Glomerular endothelial cell (primary cell): Measurements from ENCODE around the gene PGAP1. TPM values are rescaled to one million over a fixed set of nuclear protein-coding genes. Genes with fewer than 3 reads are reported as not detected.
"Not testable (repeated sequence)": the region's sequence is repeated elsewhere in the genome, so short reads cannot be mapped to it uniquely, and the experiment has no call there.

ENCODE experiments used
- DNase-seq: peaks from one replicate; pipeline ENCODE4 v3.0.0-alpha.2; 2011; ENCODE audit warnings: low read depth, low spot score; ENCODE audit errors: extremely low read depth
- total RNA-seq: library from RNA; depleted of rRNA; stranded (reverse); fragments of >200 nt; gene quantifications from 2 replicates; pipeline ENCODE4 v1.2.3, GENCODE V29; 2015

Gene PGAP1
- total RNA-seq, 1 donor from 2014 or later, result 7.6 TPM

GRCh38 chr2:196952936-196953335, 26.4 kb upstream of the PGAP1 start:
- no peak for DNase-seq

GRCh38 chr2:196951973-196952372, 25.5 kb upstream of the PGAP1 start:
- DNase-seq, result no peak

GRCh38 chr2:196949116-196949515, 22.6 kb upstream of the PGAP1 start:
- no peak for DNase-seq

GRCh38 chr2:196944570-196944969, 18.1 kb upstream of the PGAP1 start:
- no peak for DNase-seq

GRCh38 chr2:196941398-196942078, 15.0 kb upstream of the PGAP1 start:
- DNase-seq, result no peak

- no peak for DNase-seq
Measured at GRCh38 chr2:196939371-196939770, 12.9 kb upstream of the PGAP1 start.

- DNase-seq, result no peak
Measured at GRCh38 chr2:196935432-196935831, 8.9 kb upstream of the PGAP1 start.

- no peak for DNase-seq
Measured at GRCh38 chr2:196934672-196935071, 8.2 kb upstream of the PGAP1 start.

- DNase-seq, result no peak
Measured at GRCh38 chr2:196931555-196931954, 5.0 kb upstream of the PGAP1 start.

- DNase-seq, result no peak
Measured at GRCh38 chr2:196927376-196928225, 1.1 kb upstream of the PGAP1 start.

- DNase-seq, result no peak
Measured at GRCh38 chr2:196925768-196926561, 542 bp downstream of the PGAP1 start.

- no peak for DNase-seq
Measured at GRCh38 chr2:196925051-196925767, 1.3 kb downstream of the PGAP1 start.

- no peak for DNase-seq
Measured at GRCh38 chr2:196924051-196924450, 2.5 kb downstream of the PGAP1 start.

- DNase-seq, result no peak
Measured at GRCh38 chr2:196918927-196919326, 7.6 kb downstream of the PGAP1 start.

- no peak for DNase-seq
Measured at GRCh38 chr2:196917802-196918201, 8.7 kb downstream of the PGAP1 start.

- no peak for DNase-seq
Measured at GRCh38 chr2:196915507-196916189, 10.9 kb downstream of the PGAP1 start.

- DNase-seq, result no peak
Measured at GRCh38 chr2:196914867-196915460, 11.5 kb downstream of the PGAP1 start.

GRCh38 chr2:196913691-196914090, 12.8 kb downstream of the PGAP1 start:
- no peak for DNase-seq

- not testable (repeated sequence) for DNase-seq
Measured at GRCh38 chr2:196905365-196905764, 21.1 kb downstream of the PGAP1 start.

- no peak for DNase-seq
Measured at GRCh38 chr2:196902828-196903227, 23.7 kb downstream of the PGAP1 start.
